ENCODE data around the gene CHRM4.

The CHRM4 gene

DNA sequence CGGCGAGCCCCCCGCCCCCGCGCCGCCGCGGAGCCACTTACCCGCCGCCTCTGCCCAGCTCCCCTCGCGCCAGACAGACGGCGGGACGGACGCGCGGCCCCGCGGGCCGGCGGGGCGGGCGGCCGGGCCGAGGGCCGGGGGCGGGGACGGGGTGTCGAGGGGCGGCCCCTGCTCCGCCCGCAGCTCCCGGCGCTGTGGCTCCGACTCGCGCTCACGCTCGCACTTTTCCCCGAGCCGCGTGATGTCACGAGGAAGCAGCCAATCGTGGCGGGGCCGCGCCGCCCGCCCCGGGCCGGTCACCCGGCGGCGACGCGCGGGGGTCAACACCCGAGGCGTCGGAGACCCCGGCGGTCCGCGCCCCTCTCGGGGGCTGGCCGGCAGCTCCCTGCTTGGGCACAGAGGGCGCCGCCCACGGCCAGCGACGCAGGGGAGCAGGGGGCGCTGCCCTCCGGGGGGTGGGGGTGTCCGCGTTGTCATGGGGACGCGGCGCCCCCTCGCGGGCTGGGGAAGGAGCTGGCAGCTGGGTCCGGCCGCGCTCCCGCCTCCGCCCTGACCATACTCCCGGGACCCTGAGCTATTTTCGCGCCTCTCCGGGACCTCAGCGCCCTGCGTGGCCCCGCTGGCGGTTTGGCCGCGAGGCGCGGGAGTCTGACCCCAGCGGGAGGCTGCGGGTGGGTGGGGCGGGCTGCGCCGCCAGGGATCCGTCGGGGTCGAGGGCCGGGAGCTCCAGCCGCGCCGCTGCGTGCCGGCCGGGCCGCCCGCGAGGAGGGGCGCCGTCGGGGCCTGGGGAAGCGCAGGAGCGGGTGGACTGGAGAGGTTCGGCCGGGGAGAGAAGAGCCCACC is at the start of gene CHRM4:
Gene CHRM4, minus strand, starts transcription at position 199 of the 843 bp plus-strand sequence. CDS start 5,219 bp downstream, outside the sequence.
- DNase-seq (ENCODE audit: low read depth): no peak

- no peak for DNase-seq (ENCODE audit: low read depth)
Observed at GRCh38 chr11:46438211-46438610, 46.6 kb upstream of the CHRM4 start.

- DNase-seq (ENCODE audit: low read depth): no peak
Observed at GRCh38 chr11:46437122-46437689, 45.6 kb upstream of the CHRM4 start.

DNA sequence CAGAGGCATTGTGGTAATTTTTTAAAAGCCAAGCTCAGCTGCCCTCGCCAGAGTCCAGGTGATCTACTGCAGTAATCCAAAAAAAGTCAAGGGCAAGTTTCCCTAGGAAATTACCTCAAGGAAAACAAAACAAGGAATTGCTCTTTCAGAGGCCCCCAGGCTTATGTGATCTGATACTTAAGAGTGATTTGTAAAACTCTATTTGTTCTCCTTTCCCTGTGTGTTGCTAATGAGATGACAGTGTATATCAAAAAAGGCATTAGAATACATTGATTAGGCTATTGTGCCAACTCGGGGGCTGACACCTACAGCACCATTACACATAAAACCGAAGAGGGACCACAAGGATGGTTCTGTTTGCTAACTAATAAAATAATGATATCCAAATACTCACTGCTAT is 44.5 kb upstream of the CHRM4 start:
- no peak for DNase-seq (ENCODE audit: low read depth)

- no peak for DNase-seq (ENCODE audit: low read depth)
Observed at GRCh38 chr11:46435679-46436078, 44.1 kb upstream of the CHRM4 start.

GRCh38 chr11:46431211-46431610 is 39.6 kb upstream of the CHRM4 start:
- no peak for DNase-seq (ENCODE audit: low read depth)

DNA sequence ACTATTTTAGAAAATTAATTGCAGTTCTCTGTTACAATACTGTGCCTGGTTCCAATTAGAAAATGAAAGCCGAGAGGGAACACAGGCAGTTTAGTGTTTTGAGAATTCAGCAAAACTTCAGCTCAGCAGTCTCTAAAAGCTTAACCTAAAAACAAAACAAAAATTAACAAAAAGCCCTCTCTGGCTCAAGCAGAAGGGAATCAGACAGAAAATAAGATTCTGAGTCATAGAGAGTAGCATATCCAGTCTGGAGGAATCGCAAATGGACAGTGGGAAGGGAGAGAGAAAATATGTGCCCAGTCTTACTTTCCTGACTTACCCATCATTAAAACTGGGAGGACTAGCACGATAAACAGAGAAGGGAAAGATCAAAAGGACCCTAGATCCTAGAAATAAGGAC is 38.1 kb upstream of the CHRM4 start:
- no peak for DNase-seq (ENCODE audit: low read depth)

DNA sequence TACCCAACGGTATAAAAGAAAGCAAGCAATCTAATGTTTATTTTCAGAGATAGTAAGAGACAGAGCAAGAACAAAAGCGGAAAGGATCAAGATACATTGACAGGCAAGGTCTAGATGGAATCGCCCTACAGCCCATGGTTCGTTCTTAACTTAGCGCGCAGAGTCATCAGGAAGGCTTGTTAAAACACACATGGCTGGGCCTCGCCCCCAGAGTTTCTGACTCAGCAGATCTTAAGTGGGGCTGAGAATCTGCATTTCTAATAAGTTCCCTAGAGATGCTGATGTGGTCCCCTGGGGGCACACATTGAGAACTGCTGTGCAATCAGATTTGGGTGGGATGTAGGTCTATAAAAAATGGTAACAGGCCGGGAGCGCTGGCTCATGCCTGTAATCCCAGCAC is 35.8 kb upstream of the CHRM4 start:
- no peak for DNase-seq (ENCODE audit: low read depth)

DNA sequence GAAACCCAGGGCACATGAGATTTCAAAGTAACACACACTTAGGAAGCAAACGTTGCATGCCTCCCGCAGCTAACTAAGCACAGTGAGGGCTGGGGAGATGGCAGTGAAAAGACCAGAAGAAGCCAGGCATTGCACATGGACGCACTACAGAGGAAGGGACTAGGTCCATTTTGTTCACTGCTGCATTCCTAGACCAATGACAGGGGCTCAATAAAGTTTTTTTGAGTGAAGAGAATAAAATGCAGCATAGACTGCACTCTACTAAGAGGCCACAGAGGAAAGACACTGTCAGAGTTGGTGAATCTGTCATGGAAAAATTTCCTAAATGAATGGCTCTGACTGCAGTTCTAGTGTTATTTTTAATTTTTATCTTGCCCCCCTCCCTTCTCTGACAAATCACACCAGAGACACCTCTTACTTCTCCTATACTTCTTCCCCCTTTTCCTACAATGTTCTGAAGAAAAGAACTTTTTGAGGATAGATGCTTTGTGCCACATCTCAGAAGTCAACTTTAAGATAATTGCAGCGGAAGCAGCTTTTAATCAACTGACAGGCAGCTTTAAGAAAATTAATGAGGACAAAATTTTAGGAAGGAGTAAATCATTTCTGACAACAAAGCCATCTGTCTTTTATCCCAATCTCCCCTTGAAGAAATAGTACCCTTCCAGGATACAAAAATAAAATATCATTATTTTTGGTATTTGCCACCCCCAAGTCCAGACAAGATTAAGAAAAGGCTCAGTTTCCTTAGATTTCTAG is 34.8 kb upstream of the CHRM4 start:
- no peak for DNase-seq (ENCODE audit: low read depth)

- no peak for DNase-seq (ENCODE audit: low read depth)
Observed at GRCh38 chr11:46422588-46422987, 31.0 kb upstream of the CHRM4 start.

- DNase-seq (ENCODE audit: low read depth): no peak
Observed at GRCh38 chr11:46421257-46421880, 29.8 kb upstream of the CHRM4 start.

DNA sequence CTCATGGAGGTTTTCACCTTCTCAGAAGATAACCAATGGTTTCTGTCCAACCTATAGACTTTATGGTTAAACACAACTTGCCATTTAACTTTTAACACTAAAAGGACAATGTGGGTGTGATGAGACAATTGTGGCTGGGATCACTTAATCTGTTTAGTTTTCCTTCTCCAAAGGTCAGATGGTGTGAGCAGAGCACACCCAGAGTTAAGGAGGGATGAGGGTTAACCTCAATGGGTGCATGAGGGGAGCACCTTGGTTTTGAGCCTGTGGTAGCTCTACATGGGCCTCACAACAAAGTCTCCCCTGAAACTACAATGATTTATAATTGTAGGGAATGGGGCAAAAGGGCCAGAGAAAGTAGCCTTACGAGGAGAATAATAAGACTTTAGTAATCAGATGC is 28.9 kb upstream of the CHRM4 start:
- DNase-seq (ENCODE audit: low read depth): no peak

DNA sequence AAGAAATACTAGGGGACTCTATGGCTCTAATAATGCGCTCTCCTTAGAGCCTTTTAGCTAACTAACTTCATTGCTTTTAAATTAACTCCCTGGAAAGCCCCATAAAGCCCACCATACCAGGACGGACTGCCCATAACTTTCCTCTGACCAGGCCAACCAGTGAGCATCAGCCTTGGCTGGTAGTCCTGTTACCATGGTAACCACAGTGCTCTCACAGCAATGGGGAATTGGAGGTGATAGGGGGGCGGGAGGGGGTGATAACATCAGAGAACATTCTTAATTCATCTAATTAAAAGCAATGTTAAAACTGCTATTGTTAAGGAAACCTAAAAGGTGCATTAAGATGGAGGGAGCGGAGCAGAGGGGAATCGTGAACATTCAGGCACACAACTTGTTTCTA is 27.2 kb upstream of the CHRM4 start:
- no peak for DNase-seq (ENCODE audit: low read depth)

DNA sequence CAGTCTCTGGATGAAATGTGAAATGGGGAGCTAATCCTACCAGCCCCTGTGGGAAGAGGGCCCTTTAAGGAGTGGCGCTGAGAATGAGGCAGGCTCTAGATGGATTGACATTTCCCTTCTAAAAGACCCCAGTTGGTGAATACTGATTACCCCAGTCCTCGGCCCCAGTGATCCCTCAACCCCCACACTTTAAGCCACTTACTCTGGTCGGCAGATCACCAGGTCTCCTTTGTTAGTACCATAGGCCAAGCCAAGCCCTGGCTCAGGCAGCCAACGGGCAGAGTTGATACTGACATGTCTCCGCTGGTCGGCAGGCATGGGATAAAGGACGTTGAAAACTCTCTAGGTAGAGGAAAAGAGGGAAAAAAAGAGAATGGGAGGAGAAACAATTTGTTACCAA is 26.1 kb upstream of the CHRM4 start:
- no peak for DNase-seq (ENCODE audit: low read depth)

- DNase-seq (ENCODE audit: low read depth): no peak
Observed at GRCh38 chr11:46414879-46415278, 23.3 kb upstream of the CHRM4 start.

GRCh38 chr11:46414466-46414796 is 22.9 kb upstream of the CHRM4 start:
- DNase-seq (ENCODE audit: low read depth): no peak

- no peak for DNase-seq (ENCODE audit: low read depth)
Observed at GRCh38 chr11:46413760-46414465, 22.3 kb upstream of the CHRM4 start.

- DNase-seq (ENCODE audit: low read depth): no peak
Observed at GRCh38 chr11:46410021-46410420, 18.4 kb upstream of the CHRM4 start.

GRCh38 chr11:46408407-46408986 is 16.9 kb upstream of the CHRM4 start:
- DNase-seq (ENCODE audit: low read depth): no peak

- no peak for DNase-seq (ENCODE audit: low read depth)
Observed at GRCh38 chr11:46407635-46408034, 16.1 kb upstream of the CHRM4 start.

- no peak for DNase-seq (ENCODE audit: low read depth)
Observed at GRCh38 chr11:46404476-46405017, 13.0 kb upstream of the CHRM4 start.

All from non-pigmented ciliary epithelial cell (primary cell).